ENCODE results near the gene PELI1.

The PELI1 gene

DNA sequence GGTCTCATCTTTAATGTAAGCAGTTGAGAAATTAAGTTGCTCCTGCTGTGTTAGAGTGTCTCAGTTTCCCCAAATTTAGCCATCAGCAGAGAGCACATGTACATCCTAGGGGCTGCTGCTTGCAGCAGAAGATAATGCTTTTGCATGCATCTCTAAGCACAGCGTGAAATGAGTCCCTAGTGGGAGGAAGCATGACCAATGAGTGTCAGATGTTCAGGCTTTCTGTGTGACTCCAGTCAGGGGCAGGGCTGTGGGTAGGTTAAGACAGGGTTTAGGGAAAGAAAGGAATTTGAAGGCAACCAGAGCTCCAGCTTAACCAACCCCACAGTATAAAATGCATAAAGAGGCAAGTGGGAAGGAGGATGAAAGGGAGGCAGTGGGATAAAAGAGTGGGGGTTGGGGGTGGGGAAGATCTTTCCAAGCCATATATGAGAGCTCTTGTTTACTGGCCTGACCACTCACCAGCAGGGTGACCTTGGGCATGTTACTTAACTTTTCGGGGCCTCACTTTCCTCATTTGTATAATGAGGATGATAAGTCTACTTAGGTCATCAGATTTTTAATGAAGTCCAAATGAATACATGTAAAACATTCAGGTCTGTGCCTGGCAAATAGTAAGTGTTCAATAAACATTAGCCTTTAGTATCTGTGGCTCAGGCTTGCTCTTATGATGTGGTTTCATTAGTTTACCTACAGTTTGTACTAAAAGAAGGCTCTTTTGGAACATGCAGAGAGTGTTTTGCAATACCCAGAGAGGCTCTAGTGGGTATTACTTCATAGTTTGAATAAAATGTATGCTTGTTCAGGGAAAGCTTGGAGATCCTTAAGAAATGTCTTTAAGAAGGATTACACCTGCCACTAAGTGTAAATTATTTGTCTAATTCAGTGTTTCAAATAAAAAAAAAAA is 42.7 kb upstream of the PELI1 start:
- TF ChIP-seq, protein P1, sequence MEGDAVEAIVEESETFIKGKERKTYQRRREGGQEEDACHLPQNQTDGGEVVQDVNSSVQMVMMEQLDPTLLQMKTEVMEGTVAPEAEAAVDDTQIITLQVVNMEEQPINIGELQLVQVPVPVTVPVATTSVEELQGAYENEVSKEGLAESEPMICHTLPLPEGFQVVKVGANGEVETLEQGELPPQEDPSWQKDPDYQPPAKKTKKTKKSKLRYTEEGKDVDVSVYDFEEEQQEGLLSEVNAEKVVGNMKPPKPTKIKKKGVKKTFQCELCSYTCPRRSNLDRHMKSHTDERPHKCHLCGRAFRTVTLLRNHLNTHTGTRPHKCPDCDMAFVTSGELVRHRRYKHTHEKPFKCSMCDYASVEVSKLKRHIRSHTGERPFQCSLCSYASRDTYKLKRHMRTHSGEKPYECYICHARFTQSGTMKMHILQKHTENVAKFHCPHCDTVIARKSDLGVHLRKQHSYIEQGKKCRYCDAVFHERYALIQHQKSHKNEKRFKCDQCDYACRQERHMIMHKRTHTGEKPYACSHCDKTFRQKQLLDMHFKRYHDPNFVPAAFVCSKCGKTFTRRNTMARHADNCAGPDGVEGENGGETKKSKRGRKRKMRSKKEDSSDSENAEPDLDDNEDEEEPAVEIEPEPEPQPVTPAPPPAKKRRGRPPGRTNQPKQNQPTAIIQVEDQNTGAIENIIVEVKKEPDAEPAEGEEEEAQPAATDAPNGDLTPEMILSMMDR (IDR thresholded peaks at IDR 0.05; ENCODE audit: low read depth, low read length, missing control alignments), result no peak
- H3K4me3 ChIP-seq (replicated peaks; ENCODE audit: low read depth, low read length), result no peak overlapping the region
- no peak for DNase-seq (ENCODE audit: extremely low read depth, low read depth)

DNA sequence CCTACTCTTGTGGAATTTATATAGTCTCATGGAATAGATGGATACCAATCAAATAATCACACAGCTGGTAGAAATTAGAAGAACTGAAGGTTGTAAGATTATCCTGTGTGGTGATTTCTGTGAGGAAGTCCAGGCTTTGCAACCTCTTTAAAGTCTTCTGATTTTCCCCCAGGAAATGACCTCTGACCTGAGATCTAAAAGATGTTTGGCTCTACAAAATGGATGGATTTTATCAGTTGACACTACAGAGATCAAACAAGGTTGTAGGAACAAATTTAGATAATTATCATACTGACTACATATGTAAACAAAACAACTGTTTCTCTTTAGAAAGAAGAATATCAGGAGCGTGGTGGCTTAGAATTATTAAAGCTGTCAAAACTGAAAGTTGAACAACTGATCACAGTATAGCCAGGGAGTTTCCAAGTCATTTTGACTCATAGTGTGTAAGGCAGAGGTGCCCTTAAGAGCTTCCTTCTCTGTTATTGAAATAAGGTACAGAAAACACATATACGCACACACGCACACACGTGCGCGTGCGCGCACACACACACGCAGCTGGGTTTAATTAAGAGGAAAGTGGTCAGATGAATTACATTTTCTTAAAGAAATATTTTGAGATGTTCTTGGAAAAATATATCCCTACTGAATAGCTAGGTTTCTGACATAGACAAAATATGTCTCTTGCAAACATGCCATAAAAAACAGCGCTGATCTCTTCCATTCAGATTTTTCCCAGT is 35.5 kb upstream of the PELI1 start:
- TF ChIP-seq, protein P1 (IDR thresholded peaks at IDR 0.05; ENCODE audit: low read depth, low read length, missing control alignments), result no peak
- H3K4me3 ChIP-seq (replicated peaks; ENCODE audit: low read depth, low read length), result no peak overlapping the region
- no peak for DNase-seq (ENCODE audit: extremely low read depth, low read depth)

DNA sequence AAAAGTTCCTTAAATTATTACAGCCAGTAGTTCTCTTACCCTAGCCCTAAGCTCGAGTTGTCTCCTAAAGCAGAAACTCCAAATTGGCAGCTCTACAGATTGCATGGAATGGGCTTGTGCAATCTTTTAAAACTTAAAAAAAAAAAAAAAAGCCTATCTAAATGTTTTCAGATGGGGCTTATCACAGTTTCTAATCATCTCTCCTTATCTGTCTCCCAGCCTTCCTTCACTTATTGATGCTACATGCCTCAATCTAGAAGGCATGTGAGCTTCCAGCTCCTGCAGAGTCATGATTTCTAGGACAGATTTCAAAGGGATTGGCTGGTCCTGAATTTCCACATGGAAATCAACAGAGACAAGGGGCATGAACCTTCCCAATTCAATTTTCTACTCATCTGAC is 33.1 kb upstream of the PELI1 start:
- no peak overlapping the region for H3K4me3 ChIP-seq (replicated peaks; ENCODE audit: low read depth, low read length)
- DNase-seq (ENCODE audit: extremely low read depth, low read depth), result no peak
- TF ChIP-seq, protein P1 (IDR thresholded peaks at IDR 0.05; ENCODE audit: low read depth, low read length, missing control alignments), result no peak

DNA sequence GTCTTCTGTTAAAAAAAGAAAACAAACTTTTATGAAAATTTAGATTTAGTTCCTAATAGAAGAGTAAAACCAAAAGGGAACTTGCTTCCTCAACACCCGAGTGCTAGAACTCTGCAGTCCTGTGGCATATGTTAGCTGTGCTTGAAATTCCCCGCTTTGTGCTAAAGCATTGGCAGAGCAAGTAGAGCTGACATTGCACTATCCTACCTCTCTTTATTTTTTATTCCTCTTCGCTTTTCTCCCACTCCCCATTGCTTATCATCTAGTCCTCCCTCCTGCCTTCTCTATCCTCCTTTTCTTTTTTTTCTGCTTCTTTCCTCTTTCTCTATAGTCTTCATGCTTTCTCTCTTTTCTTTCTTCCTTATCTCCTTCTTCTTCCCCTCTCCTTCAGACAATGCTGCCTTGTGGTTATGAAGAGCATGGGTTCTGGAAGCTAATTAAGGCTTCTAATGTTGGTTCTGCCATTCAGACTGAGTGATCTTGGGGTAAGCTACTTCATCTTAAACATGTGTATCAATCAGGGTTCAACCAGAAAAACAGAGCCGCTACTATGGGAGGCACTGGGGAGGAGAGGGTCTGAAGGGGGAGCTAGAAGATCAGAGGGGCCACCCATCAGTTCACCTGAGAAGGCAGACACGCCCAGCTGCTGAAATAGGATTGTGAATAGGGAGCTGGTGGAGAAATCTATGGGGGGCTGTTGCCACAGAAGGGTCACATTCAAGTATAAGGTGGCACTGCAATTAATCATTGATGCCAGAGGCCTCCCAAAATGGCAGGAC is 31.4 kb upstream of the PELI1 start:
- no peak for DNase-seq (ENCODE audit: extremely low read depth, low read depth)
- TF ChIP-seq, protein P1 (IDR thresholded peaks at IDR 0.05; ENCODE audit: low read depth, low read length, missing control alignments), result no peak
- H3K4me3 ChIP-seq (replicated peaks; ENCODE audit: low read depth, low read length), result no peak overlapping the region

DNA sequence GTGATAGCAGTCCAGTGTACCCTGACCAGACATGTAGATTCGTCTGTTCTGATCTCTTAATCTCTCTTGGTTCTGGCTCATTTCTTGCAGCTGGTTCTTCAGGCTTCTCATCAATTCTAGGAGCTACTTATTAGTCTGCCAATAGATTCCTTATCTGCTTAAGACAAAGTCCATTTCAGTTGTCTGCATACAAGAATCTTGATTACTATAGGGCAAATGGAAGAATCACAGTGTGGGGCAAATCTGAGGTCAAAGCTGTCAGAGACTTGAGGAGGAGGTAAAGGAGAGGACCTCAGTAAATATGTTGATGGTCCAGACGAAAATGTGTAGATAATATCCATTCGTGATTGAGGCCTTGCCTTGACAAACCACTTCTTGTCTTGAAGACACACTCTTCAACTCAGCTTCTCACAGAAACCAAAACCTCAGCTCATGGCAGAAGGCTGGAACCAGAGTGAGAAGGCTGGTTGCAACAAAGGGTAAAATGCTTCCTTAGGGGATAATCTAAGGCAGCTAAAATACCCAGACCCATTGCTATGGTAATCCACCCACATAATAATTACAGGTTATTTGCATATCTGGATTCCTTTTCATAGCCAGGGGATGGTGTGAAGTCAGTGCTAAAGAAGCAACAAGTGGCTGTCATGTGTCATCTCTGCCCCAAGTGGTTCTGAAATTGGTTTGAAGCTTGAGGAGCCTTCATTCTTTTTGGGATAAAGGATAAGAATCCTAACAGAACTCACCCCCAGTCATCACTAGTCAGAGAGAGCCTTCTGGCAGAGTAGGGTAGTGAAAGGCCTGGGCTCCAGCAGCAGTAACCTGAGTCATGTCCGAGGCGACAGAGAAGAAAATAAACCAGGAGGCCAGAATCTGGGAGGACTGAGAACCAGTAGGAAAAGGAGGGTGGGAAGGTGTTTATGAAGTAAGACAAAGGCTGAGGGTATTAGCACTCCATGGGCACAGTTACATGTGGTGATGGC is 29.2 kb upstream of the PELI1 start:
- TF ChIP-seq, protein P1 (IDR thresholded peaks at IDR 0.05; ENCODE audit: low read depth, low read length, missing control alignments), result no peak
- H3K4me3 ChIP-seq (replicated peaks; ENCODE audit: low read depth, low read length), result no peak overlapping the region

More for the DNA sequence above, 29.2 kb upstream of the PELI1 start:
- DNase-seq (ENCODE audit: extremely low read depth, low read depth), result no peak

Data from HFF-Myc (cell line).